Uterus (tissue), 4 donors: ENCODE results near the gene RTP2. TPM values are rescaled to one million over a fixed set of nuclear protein-coding genes. Genes with fewer than 3 reads are reported as not detected.

Experiments used
- DNase-seq, 2 donors: peaks; one replicate each; pipeline ENCODE4 v3.0.0-alpha.2; 2019 to 2020
- H3K27ac ChIP-seq, 2 donors: fragments of 200-600 bp; sonication (generic); 1 replicate in 1 of 2; 2 replicates in 1 of 2; pipeline ENCODE4 v1.5.1; 2016 to 2018
- H3K27me3 ChIP-seq, 2 donors: fragments of 200-600 bp; sonication (generic); one replicate each; pipeline ENCODE4 v1.5.1; 2018 to 2019; ENCODE audit warnings: control low read depth in 1 of 2
- H3K36me3 ChIP-seq, 2 donors: fragments of 200-600 bp; sonication (generic); one replicate each; pipeline ENCODE4 v1.5.1; 2019; ENCODE audit warnings: control low read depth in 1 of 2
- H3K4me1 ChIP-seq, 2 donors: fragments of 200-600 bp; sonication (generic); one replicate each; pipeline ENCODE4 v1.5.1; 2018 to 2019; ENCODE audit warnings: control low read depth in 1 of 2
- H3K4me3 ChIP-seq, 2 donors: fragments of 200-600 bp; sonication (generic); 1 replicate in 1 of 2; 2 replicates in 1 of 2; pipeline ENCODE4 v1.5.1; 2018 to 2019; ENCODE audit warnings: mild to moderate bottlenecking in 1 of 2
- H3K9me3 ChIP-seq, 2 donors: fragments of 200-600 bp; sonication (generic); one replicate each; pipeline ENCODE4 v1.5.1; 2019; ENCODE audit warnings: control low read depth in 1 of 2
- POLR2A ChIP-seq, 2 donors: fragments of 450-650 bp; IDR thresholded peaks; one replicate each; pipeline ENCODE4 v1.6.1; 2016; ENCODE audit warnings: antibody characterized with exemption in 2 of 2, mild to moderate bottlenecking in 1 of 2, moderate library complexity in 1 of 2
- intact Hi-C: fragments of 100-400 bp; cut with DNase I; formaldehyde crosslinking; loops from one replicate; pipeline ENCODE4 v1.15.1; 2023; ENCODE audit warnings: low total_unique reads
- total RNA-seq, 4 donors: library from RNA; depleted of rRNA in 3 of 4; stranded (reverse); fragments of >200 nt in 3 of 4; gene quantifications; one replicate each; pipeline versions ENCODE4 v1.1.0 to v1.2.4, GENCODE V29; 2014 to 2023
- TF ChIP-seq, protein P1 (sequence below), 4 experiments: fragments of 200-600 bp in 2 of 4; fragments of 450-650 bp in 2 of 4; sonication (generic) in 2 of 4; IDR thresholded peaks; one replicate each; pipeline ENCODE4 v1.5.1; 2016 to 2019; ENCODE audit warnings: antibody characterized with exemption in 4 of 4, mild to moderate bottlenecking in 2 of 4, moderate library complexity in 1 of 4
- donor health status: DM: yes; HTN: yes; CAD: no.

Gene RTP2
- total RNA-seq, 4 donors from 2014 or later: not detected

DNA sequence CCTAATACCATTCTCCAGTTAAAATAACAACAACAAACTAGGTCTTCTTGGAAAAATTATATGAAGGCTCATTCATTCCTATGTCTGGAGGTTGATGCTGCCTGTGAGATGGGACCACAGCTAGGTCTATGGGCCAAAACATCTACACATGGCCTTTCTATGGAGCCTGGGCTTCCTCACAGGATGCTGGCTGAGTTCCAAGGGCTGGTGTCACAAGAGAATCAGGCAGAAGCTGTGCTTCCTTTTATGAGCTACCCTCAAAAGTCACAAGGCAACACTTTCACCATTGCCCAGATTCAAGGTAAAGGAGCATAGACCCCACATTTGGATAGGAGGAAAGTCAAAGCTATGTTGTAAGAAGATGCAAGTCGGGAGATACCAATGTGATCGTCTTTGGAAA is 4.6 kb upstream of the RTP2 start:
- no peak for DNase-seq
- Histone ChIP-seq H3K36me3 (no peaks in the 10 kb centered on the region), H3K27ac (no peak overlapping the region), H3K4me1 (no peaks in the 10 kb centered on the region), H3K9me3 (no peaks in the 10 kb centered on the region), H3K4me3 (no peak overlapping the region), H3K27me3 (no peaks in the 10 kb centered on the region)
- TF ChIP-seq, protein P1, sequence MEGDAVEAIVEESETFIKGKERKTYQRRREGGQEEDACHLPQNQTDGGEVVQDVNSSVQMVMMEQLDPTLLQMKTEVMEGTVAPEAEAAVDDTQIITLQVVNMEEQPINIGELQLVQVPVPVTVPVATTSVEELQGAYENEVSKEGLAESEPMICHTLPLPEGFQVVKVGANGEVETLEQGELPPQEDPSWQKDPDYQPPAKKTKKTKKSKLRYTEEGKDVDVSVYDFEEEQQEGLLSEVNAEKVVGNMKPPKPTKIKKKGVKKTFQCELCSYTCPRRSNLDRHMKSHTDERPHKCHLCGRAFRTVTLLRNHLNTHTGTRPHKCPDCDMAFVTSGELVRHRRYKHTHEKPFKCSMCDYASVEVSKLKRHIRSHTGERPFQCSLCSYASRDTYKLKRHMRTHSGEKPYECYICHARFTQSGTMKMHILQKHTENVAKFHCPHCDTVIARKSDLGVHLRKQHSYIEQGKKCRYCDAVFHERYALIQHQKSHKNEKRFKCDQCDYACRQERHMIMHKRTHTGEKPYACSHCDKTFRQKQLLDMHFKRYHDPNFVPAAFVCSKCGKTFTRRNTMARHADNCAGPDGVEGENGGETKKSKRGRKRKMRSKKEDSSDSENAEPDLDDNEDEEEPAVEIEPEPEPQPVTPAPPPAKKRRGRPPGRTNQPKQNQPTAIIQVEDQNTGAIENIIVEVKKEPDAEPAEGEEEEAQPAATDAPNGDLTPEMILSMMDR (IDR thresholded peaks at IDR 0.05): no peak
- TF ChIP-seq POLR2A (IDR thresholded peaks at IDR 0.05): no peak
- intact Hi-C loops: loop anchor here (10.0 kb wide), 1 partner anchor 482 kb away; no protein-coding TSS in a partner anchor

DNA sequence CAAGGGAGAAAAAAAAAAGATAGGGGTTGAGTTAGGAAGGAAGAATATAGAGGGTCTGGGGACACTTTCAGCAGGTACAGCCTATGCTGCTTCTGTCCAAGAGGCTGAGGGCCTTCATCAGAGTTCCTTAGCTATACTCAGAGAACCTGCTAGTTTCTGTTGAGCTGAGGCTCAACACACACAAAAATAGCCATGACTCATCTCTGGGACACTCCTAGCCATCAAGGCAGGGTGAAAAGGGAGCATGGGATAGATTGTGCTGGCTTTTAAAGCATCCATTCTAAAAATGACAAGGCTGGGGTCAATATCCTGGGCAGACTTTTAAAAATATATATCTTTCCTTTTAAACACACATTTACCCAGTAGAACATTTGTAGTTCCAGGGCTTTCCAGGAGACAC is 2.8 kb upstream of the RTP2 start:
- Histone ChIP-seq H3K4me1 (no peaks in the 10 kb centered on the region), H3K27me3 (no peaks in the 10 kb centered on the region), H3K9me3 (no peaks in the 10 kb centered on the region), H3K36me3 (no peaks in the 10 kb centered on the region), H3K27ac (no peak overlapping the region), H3K4me3 (no peak overlapping the region)
- DNase-seq: no peak
- intact Hi-C loops: loop anchor here (10.0 kb wide), 1 partner anchor 480 kb away; no protein-coding TSS in a partner anchor
- TF ChIP-seq POLR2A (IDR thresholded peaks at IDR 0.05): no peak
- TF ChIP-seq, protein P1 (IDR thresholded peaks at IDR 0.05): no peak

DNA sequence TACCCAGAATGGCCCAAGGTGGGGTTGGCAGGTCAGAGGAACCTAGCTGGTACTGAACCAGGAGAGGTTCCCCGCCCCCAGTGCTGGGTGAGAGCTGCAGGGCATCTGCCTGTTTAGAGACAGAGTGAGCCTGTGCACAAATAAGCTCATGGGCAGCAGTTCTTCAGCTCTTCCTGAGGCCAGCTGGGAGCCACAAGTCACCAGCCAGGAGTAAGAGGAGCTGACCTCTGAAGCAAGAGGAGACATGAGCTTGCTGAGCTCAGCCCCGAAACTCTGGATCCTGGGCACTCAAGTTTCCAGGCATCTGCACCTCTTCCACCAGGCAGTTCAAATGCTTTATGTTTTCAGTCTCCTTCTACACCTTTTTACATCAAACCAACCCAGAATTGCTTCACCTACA is 2.1 kb downstream of the RTP2 start:
- H3K36me3 ChIP-seq: no peaks in the 10 kb centered on the region
- TF ChIP-seq, protein P1 (IDR thresholded peaks at IDR 0.05): no peak
- TF ChIP-seq POLR2A (IDR thresholded peaks at IDR 0.05): no peak
- no peak overlapping the region for H3K4me3 ChIP-seq
- no peaks in the 10 kb centered on the region for H3K27me3 ChIP-seq
- no peak overlapping the region for H3K27ac ChIP-seq
- no peak for DNase-seq
- H3K4me1 ChIP-seq: no peaks in the 10 kb centered on the region
- intact Hi-C loops: loop anchor here (10.0 kb wide), 1 partner anchor 475 kb away; no protein-coding TSS in a partner anchor
- H3K9me3 ChIP-seq: no peaks in the 10 kb centered on the region

DNA sequence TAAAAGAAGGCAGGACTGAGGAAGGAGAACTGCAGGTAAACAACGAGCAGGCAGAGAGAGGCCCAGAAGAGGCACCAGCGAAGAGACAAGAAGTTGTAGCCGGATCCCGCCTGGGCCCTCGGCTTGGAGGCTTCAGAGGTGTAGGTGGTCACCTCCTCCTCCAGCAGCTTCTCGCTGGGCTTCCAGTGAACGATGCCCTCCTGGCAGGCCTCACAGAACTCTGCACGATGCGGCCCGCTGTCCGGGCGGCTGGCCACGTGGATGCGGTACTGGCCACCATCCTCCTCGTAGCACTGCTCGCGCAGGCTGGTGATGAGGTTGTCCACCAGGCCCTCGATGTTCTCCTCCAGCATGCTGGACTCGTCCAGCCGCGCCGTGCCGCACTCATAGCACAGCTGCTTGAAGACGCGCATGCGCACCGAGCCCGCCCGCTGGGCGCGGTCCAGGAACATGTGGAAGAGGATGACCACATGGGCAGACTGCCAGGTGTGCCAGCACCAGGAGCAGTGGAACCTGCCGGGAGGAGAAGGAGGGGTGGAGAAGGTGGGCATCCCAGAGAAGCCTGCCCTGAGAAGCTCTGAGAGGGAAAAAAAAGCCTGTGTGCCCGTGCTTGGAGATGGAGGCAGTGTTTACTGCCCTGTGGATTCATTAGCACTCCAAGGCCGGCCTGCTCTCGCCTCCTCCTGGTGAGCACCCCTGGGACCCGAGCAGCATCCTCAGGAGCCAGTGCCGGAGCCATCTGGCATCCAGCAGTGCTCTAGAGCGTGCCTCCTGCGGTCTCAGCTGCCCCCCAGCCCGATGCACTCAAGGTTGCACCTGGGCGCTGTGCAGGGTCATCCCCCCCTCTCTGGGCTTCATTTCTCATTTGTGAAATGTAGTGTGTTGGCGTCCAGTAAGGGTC is 3.6 kb downstream of the RTP2 start:
- Histone ChIP-seq H3K36me3 (no peaks in the 10 kb centered on the region), H3K4me3 (no peak overlapping the region), H3K9me3 (no peaks in the 10 kb centered on the region), H3K27ac (no peak overlapping the region), H3K4me1 (no peaks in the 10 kb centered on the region), H3K27me3 (no peaks in the 10 kb centered on the region)
- TF ChIP-seq, protein P1 (IDR thresholded peaks at IDR 0.05): no peak
- TF ChIP-seq POLR2A (IDR thresholded peaks at IDR 0.05): no peak
- intact Hi-C loops: no loop called here
- no peak for DNase-seq

DNA sequence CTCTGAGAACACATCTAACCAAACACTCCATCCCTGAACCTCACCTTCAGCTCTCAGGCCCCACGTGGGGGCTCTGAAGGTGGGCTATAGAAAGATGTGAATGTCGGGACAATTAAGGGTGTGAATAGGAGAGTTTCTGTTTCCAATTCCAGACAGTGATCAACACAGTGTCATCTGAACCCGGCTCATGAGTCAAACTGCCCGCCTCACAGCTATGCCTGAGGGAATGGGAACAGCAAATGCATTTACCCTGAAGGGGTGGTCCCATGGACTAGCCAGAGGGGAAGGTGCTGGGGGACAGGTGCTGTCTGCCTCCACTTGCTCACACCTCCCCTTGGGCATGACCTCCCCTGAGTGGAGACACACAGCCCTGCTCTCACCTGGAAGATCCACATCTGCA is 6.3 kb downstream of the RTP2 start:
- Histone ChIP-seq H3K4me1 (no peaks in the 10 kb centered on the region), H3K9me3 (no peaks in the 10 kb centered on the region), H3K36me3 (no peaks in the 10 kb centered on the region), H3K4me3 (no peak overlapping the region), H3K27ac (no peak overlapping the region), H3K27me3 (no peaks in the 10 kb centered on the region)
- intact Hi-C loops: no loop called here
- TF ChIP-seq, protein P1 (IDR thresholded peaks at IDR 0.05): no peak
- TF ChIP-seq POLR2A (IDR thresholded peaks at IDR 0.05): no peak
- no peak for DNase-seq
